ENCODE data around the gene HOXA3. TPM values are rescaled to one million over a fixed set of nuclear protein-coding genes. Genes with fewer than 3 reads are reported as not detected.
A peak's percentile ranks its signal among the peaks of the same experiment; 100 is the strongest.

HOXA3 gene
- total and polyA plus RNA-seq, 2 of the 13 experiments (the other 11 are each of a cell fraction or from before 2014, with no cell fraction given): 2.9 to 4.6 TPM

DNA sequence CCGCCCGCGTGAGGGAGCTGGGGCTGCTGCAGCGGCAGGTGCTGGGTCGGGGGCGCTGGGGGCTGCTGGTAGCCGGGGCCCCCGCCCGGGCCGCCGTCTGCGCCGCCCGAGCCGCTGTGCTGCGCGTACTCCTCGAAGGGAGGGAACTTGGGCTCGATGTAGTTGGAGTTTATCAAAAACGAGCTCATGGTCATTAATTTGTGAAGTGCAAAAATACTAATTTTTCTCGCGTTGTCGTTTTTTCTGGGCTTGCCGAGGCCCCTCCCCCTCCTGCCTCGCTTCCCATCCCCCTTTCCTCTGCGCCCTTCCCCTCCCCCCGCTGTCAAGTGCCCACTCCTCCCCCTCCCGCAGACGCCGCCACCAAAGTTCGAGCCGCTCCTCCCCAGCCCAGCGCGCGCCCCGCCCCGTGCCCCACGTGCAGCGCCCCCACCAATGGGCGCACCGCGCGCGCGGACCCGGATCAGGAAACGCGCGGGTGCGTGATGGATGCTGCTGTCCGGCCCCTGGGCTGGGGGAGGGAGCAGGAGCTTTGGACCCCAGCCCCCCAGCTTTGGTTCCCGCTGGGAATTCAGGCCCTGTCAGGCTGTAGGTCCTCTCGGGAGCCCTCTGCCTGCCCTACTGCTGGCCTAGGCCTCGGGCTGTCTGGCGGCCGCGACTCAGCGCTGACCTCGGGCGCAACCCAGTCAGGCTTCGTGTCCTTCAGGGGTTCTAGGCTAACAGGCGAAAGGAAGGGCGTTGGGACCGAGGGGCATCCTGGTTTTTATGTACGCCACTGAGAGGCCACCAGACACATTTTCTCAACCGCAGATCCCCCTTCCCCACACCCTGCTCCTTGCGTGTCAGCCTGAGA lies 21.6 kb downstream of the HOXA3 start, which contains the start of gene HOXA4 (continued):
- TF ChIP-seq, protein P1, sequence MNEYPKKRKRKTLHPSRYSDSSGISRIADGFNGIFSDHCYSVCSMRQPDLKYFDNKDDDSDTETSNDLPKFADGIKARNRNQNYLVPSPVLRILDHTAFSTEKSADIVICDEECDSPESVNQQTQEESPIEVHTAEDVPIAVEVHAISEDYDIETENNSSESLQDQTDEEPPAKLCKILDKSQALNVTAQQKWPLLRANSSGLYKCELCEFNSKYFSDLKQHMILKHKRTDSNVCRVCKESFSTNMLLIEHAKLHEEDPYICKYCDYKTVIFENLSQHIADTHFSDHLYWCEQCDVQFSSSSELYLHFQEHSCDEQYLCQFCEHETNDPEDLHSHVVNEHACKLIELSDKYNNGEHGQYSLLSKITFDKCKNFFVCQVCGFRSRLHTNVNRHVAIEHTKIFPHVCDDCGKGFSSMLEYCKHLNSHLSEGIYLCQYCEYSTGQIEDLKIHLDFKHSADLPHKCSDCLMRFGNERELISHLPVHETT (CRISPR knock-in tag; conservative IDR thresholded peaks at IDR 0.05): no peak
- no peak for TF ChIP-seq ZFP82 (CRISPR knock-in tag; IDR thresholded peaks at IDR 0.05; ENCODE audit: borderline replicate concordance)
- peak; percentile 62 for TF ChIP-seq GABPA (IDR thresholded peaks at IDR 0.05; ENCODE audit: low read depth, low read length)
- TF ChIP-seq GABPA (CRISPR knock-in tag; IDR thresholded peaks at IDR 0.05; ENCODE audit: low read depth): peak; percentile 66; the same call in 1 of the 2 replicates
- TF ChIP-seq PITX1 (CRISPR knock-in tag; IDR thresholded peaks at IDR 0.05): no peak
- TF ChIP-seq MTF1 (CRISPR knock-in tag; IDR thresholded peaks at IDR 0.05): no peak
- TF ChIP-seq SRSF1 (optimal IDR thresholded peaks at IDR 0.05; ENCODE audit: low read depth, low read length): no peak
- no peak for TF ChIP-seq TCF12 (IDR thresholded peaks at IDR 0.05)
- TF ChIP-seq TCF12 (CRISPR knock-in tag; IDR thresholded peaks at IDR 0.05): 0 out of 2 replicates have a peak, but pooled peaks have one; percentile 19
- TF ChIP-seq ZFP36L2 (CRISPR knock-in tag; IDR thresholded peaks at IDR 0.05): no peak
- TF ChIP-seq SSRP1 (CRISPR knock-in tag; IDR thresholded peaks at IDR 0.05): no peak
- TF ChIP-seq ZNF678 (CRISPR knock-in tag; IDR thresholded peaks at IDR 0.05): no peak
- TF ChIP-seq ZSCAN9 (CRISPR knock-in tag; IDR thresholded peaks at IDR 0.05; ENCODE audit: borderline replicate concordance): no peak
- TF ChIP-seq GPBP1L1 (CRISPR knock-in tag; IDR thresholded peaks at IDR 0.05): no peak
- TF ChIP-seq MAFK (conservative IDR thresholded peaks at IDR 0.05 in 1 of 2, IDR thresholded peaks at IDR 0.05 in 1 of 2; ENCODE audit: low read length in 2 of 2): no peak
- TF ChIP-seq, protein P2, sequence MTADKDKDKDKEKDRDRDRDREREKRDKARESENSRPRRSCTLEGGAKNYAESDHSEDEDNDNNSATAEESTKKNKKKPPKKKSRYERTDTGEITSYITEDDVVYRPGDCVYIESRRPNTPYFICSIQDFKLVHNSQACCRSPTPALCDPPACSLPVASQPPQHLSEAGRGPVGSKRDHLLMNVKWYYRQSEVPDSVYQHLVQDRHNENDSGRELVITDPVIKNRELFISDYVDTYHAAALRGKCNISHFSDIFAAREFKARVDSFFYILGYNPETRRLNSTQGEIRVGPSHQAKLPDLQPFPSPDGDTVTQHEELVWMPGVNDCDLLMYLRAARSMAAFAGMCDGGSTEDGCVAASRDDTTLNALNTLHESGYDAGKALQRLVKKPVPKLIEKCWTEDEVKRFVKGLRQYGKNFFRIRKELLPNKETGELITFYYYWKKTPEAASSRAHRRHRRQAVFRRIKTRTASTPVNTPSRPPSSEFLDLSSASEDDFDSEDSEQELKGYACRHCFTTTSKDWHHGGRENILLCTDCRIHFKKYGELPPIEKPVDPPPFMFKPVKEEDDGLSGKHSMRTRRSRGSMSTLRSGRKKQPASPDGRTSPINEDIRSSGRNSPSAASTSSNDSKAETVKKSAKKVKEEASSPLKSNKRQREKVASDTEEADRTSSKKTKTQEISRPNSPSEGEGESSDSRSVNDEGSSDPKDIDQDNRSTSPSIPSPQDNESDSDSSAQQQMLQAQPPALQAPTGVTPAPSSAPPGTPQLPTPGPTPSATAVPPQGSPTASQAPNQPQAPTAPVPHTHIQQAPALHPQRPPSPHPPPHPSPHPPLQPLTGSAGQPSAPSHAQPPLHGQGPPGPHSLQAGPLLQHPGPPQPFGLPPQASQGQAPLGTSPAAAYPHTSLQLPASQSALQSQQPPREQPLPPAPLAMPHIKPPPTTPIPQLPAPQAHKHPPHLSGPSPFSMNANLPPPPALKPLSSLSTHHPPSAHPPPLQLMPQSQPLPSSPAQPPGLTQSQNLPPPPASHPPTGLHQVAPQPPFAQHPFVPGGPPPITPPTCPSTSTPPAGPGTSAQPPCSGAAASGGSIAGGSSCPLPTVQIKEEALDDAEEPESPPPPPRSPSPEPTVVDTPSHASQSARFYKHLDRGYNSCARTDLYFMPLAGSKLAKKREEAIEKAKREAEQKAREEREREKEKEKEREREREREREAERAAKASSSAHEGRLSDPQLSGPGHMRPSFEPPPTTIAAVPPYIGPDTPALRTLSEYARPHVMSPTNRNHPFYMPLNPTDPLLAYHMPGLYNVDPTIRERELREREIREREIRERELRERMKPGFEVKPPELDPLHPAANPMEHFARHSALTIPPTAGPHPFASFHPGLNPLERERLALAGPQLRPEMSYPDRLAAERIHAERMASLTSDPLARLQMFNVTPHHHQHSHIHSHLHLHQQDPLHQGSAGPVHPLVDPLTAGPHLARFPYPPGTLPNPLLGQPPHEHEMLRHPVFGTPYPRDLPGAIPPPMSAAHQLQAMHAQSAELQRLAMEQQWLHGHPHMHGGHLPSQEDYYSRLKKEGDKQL (CRISPR knock-in tag; IDR thresholded peaks at IDR 0.05; ENCODE audit: low read depth): no peak
- TF ChIP-seq POGZ (CRISPR knock-in tag; IDR thresholded peaks at IDR 0.05): peak; percentile 91
- TF ChIP-seq NR2F2 (IDR thresholded peaks at IDR 0.05; ENCODE audit: borderline replicate concordance, low read depth): no peak; the same call in 1 of the 2 replicates
- no peak for TF ChIP-seq TP53 (CRISPR knock-in tag; conservative IDR thresholded peaks at IDR 0.05)
- TF ChIP-seq SIX4 (CRISPR knock-in tag; IDR thresholded peaks at IDR 0.05): no peak
- TF ChIP-seq MLX (CRISPR knock-in tag; IDR thresholded peaks at IDR 0.05): no peak
- TF ChIP-seq RAD51 (IDR thresholded peaks at IDR 0.05; ENCODE audit: borderline replicate concordance): peak; percentile 81
- TF ChIP-seq, protein P3, sequence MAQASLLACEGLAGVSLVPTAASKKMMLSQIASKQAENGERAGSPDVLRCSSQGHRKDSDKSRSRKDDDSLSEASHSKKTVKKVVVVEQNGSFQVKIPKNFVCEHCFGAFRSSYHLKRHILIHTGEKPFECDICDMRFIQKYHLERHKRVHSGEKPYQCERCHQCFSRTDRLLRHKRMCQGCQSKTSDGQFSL (CRISPR knock-in tag; IDR thresholded peaks at IDR 0.05): no peak; the same call in 1 of the 2 replicates

Measured in HepG2 (cell line).